Adrenal gland (tissue), 12 donors: ENCODE data around the gene EXOC6. TPM values are rescaled to one million over a fixed set of nuclear protein-coding genes. Genes with fewer than 3 reads are reported as not detected.

Source experiments
- DNase-seq, 7 donors: peaks; one replicate each; pipeline ENCODE4 v3.0.0-alpha.2; 2019 to 2020
- H3K27ac ChIP-seq, 5 donors: fragments of 200-600 bp; sonication (generic) in 4 of 5; 1 replicate in 3 of 5; 2 replicates in 2 of 5; pipeline versions ENCODE4 v1.5.1 to v1.8.0; 2016 to 2020; ENCODE audit warnings: mild to moderate bottlenecking in 1 of 5
- H3K27me3 ChIP-seq: fragments of 200-600 bp; 2 replicates; pipeline ENCODE4 v1.8.0; 2021
- H3K36me3 ChIP-seq, 2 donors: fragments of 200-600 bp; replicated peaks in 1 of 2; 1 replicate in 1 of 2; 2 replicates in 1 of 2; pipeline versions ENCODE4 v1.5.1 to v1.8.0; 2018 to 2022
- H3K4me1 ChIP-seq, 2 donors: fragments of 200-600 bp; replicated peaks in 1 of 2; 1 replicate in 1 of 2; 2 replicates in 1 of 2; pipeline versions ENCODE4 v1.5.1 to v1.8.0; 2018 to 2021
- H3K4me3 ChIP-seq, 4 donors: fragments of 200-600 bp; sonication (generic) in 3 of 4; one replicate each; pipeline ENCODE4 v1.5.1; 2016 to 2018
- H3K9me3 ChIP-seq, 3 donors: fragments of 200-600 bp; sonication (generic) in 1 of 3; replicated peaks in 1 of 3; 1 replicate in 2 of 3; 2 replicates in 1 of 3; pipeline versions ENCODE4 v1.5.1 to v1.8.0; 2016 to 2021
- CTCF ChIP-seq, 6 experiments: fragments of 450-650 bp in 4 of 6; fragments of 200-600 bp in 2 of 6; sonication (generic) in 1 of 6; IDR thresholded peaks; 1 replicate in 5 of 6; 2 replicates in 1 of 6; pipeline versions ENCODE4 v1.5.1 to v1.8.0; 2016 to 2021; ENCODE audit warnings: antibody characterized with exemption in 6 of 6, mild to moderate bottlenecking in 2 of 6, moderate library complexity in 1 of 6
- POLR2A ChIP-seq, 2 donors: fragments of 450-650 bp; IDR thresholded peaks; one replicate each; pipeline ENCODE4 v1.6.1; 2017; ENCODE audit warnings: antibody characterized with exemption in 2 of 2, mild to moderate bottlenecking in 2 of 2, moderate library complexity in 1 of 2
- WGBS, 4 donors: extraction: QIAGEN DNeasy Blood & Tissue Kit in 2 of 4; methylation state at CpG; one replicate each; pipeline versions ENCODE4 v1.1.5 to v1.1.7; 2013 to 2017; 5-methylcytosine and 5-hydroxymethylcytosine counted together
- intact Hi-C, 2 donors: fragments of 100-400 bp; cut with DNase I; formaldehyde crosslinking; loops; one replicate each; pipeline versions ENCODE4 v1.14.1 to v1.15.0; 2022 to 2023
- polyA plus RNA-seq, 3 donors: library from polyadenylated mRNA; stranded (reverse); fragments of 200-250 nt in 2 of 3; fragments of 350-450 nt in 1 of 3; fragmentation: Illumina TruSeq in 1 of 3; extraction: RNeasy Lipid Tissue Mini Kit (QIAGEN cat#74804) in 1 of 3; gene quantifications; one replicate each; pipeline ENCODE4 v1.2.3, GENCODE V29; 2013 to 2014
- total RNA-seq, 9 donors: library from RNA; depleted of rRNA in 4 of 9; stranded (reverse); fragments of >200 nt in 4 of 9; fragments of 120-200 nt in 1 of 9; fragmentation: NEBNext Ultra II Directional in 1 of 9; extraction: Animal tissue kit (Norgen Biotek cat#: 25700) in 1 of 9; gene quantifications; one replicate each; pipeline versions ENCODE4 v1.1.0 to v1.2.4, GENCODE V29; 2013 to 2023
- donor health status: healthy with polysubstance abuse.
- donor health status: Bipolar disorder and iron deficiency.
- donor health status: DM: yes; HTN: yes; CAD: no.
- donor health status: DM: no; HTN: no; CAD: no.
- donor health status: DM: no; HTN: no; CAD: no.
- donor health status: DM: yes; HTN: yes; CAD: no.

EXOC6 gene
- total and polyA plus RNA-seq, 12 donors = 7.1 to 60.1 (median 25.7) TPM

- DNase-seq = no peak
- Histone ChIP-seq H3K27ac (peak overlapping the region in 2 of 5 donors; percentile 1 to 31), H3K9me3 (no peaks in the 10 kb centered on the region), H3K27me3 (no peaks in the 10 kb centered on the region), H3K36me3 (no peaks in the 10 kb centered on the region), H3K4me1 (peaks cover 0 to 21% of the 10 kb centered on the region in 2 donors), H3K4me3 (peak overlapping the region in 1 of 4 donors; percentile 88)
- WGBS, 4 donors = 36 to 45% (median 42%) methylated on average over 4 of the region's 4 CpGs
- intact Hi-C loops = loop anchor here in 1 of 2 donors (10.0 kb wide), 1 partner anchor 253 kb away; the partner anchor contains the start of gene KIF11
- TF ChIP-seq CTCF (IDR thresholded peaks at IDR 0.05) (no peak), POLR2A (IDR thresholded peaks at IDR 0.05) (peak in 1 of 2 donors; percentile 17)
Observed at GRCh38 chr10:92847202-92847864, 987 bp upstream of the EXOC6 start.

GRCh38 chr10:92848037-92848440, 281 bp upstream of the EXOC6 start:
- Histone ChIP-seq H3K4me1 (peaks cover 0 to 18% of the 10 kb centered on the region in 2 donors), H3K36me3 (no peaks in the 10 kb centered on the region), H3K4me3 (peak overlapping the region in 3 of 4 donors; percentile 45 to 92 (median 88)), H3K27me3 (no peaks in the 10 kb centered on the region), H3K27ac (peak overlapping the region in 3 of 5 donors; percentile 85 to 93 (median 87)), H3K9me3 (no peaks in the 10 kb centered on the region)
- TF ChIP-seq CTCF (IDR thresholded peaks at IDR 0.05) (no peak), POLR2A (IDR thresholded peaks at IDR 0.05) (no peak)
- 0 to 2% (median 1%) methylated on average over 8 to 32 of the region's 32 CpGs for WGBS, 4 donors
- intact Hi-C loops = loop anchor here in 1 of 2 donors (10.0 kb wide), 1 partner anchor 253 kb away; the partner anchor contains the start of gene KIF11
- DNase-seq = peak in 1 of 7 donors; percentile 49

- WGBS, 4 donors = 1 to 3% (median 2%) methylated on average over 7 of the region's 7 CpGs
- TF ChIP-seq POLR2A (IDR thresholded peaks at IDR 0.05) (no peak), CTCF (IDR thresholded peaks at IDR 0.05) (no peak)
- intact Hi-C loops = loop anchor here in 1 of 2 donors (10.0 kb wide), 1 partner anchor 254 kb away; the partner anchor contains the start of gene KIF11
- Histone ChIP-seq H3K27ac (peak overlapping the region in 3 of 5 donors; percentile 85 to 93 (median 87)), H3K9me3 (no peaks in the 10 kb centered on the region), H3K36me3 (no peaks in the 10 kb centered on the region), H3K4me3 (peak overlapping the region in 2 of 4 donors; percentile 88 to 92), H3K4me1 (peaks cover 0 to 18% of the 10 kb centered on the region in 2 donors), H3K27me3 (no peaks in the 10 kb centered on the region)
- peak in 1 of 7 donors; percentile 50 for DNase-seq
Observed at GRCh38 chr10:92849234-92849525, 860 bp downstream of the EXOC6 start.

- TF ChIP-seq CTCF (IDR thresholded peaks at IDR 0.05) (no peak), POLR2A (IDR thresholded peaks at IDR 0.05) (no peak)
- Histone ChIP-seq H3K4me1 (peaks cover 0 to 18% of the 10 kb centered on the region in 2 donors), H3K27ac (no peak overlapping the region), H3K27me3 (no peaks in the 10 kb centered on the region), H3K4me3 (peak overlapping the region in 1 of 4 donors; percentile 88), H3K36me3 (no peaks in the 10 kb centered on the region), H3K9me3 (no peaks in the 10 kb centered on the region)
- 43 to 57% (median 49%) methylated on average over 2 of the region's 2 CpGs for WGBS, 4 donors
- DNase-seq = no peak
- intact Hi-C loops = loop anchor here in 1 of 2 donors (10.0 kb wide), 1 partner anchor 255 kb away; the partner anchor contains the start of gene KIF11
Observed at GRCh38 chr10:92849576-92850090, 1.3 kb downstream of the EXOC6 start.
